HG02970 (cell line): ENCODE data around the gene DEFB123.
"Not testable (repeated sequence)": the region's sequence is repeated elsewhere in the genome, so short reads cannot be mapped to it uniquely, and the experiment has no call there.

Experiments used
- ATAC-seq: cut with Tn5 transposase; IDR thresholded peaks from one replicate; pipeline ENCODE4 v1.9.1; 2021; ENCODE audit warnings: mild to moderate bottlenecking, moderate library complexity, moderate number of reproducible peaks; ENCODE audit not compliant: unreplicated experiment, low FRiP score

The DEFB123 gene

GRCh38 chr20:31440012-31440659, at the start of gene DEFB123:
TSS of gene DEFB123 (plus strand) at chr20:31440632. CDS start at chr20:31440699, 67 bp downstream.
- ATAC-seq = no peak

GRCh38 chr20:31392836-31393235, 47.6 kb upstream of the DEFB123 start:
- ATAC-seq = no peak

GRCh38 chr20:31394900-31395299, 45.5 kb upstream of the DEFB123 start:
- no peak for ATAC-seq

GRCh38 chr20:31403886-31404285, 36.5 kb upstream of the DEFB123 start:
- ATAC-seq = no peak

- no peak for ATAC-seq
These were observed 34.3 kb upstream of the DEFB123 start, which contains the start of gene DEFB121 for GRCh38 chr20:31406115-31406514. TSS of gene DEFB121 (minus strand) at chr20:31406215. CDS start at chr20:31406152, 63 bp downstream.

- no peak for ATAC-seq
These were observed 30.4 kb upstream of the DEFB123 start for GRCh38 chr20:31410011-31410410.

- ATAC-seq = no peak
These were observed 26.1 kb upstream of the DEFB123 start for GRCh38 chr20:31414381-31414780.

- ATAC-seq = no peak
These were observed 24.8 kb upstream of the DEFB123 start for GRCh38 chr20:31415653-31416052.

GRCh38 chr20:31418307-31418706, 22.1 kb upstream of the DEFB123 start:
- ATAC-seq = no peak

- ATAC-seq = no peak
These were observed 14.6 kb upstream of the DEFB123 start for GRCh38 chr20:31425797-31426196.

- ATAC-seq = not testable (repeated sequence)
These were observed 13.4 kb upstream of the DEFB123 start for GRCh38 chr20:31426891-31427551.

- not testable (repeated sequence) for ATAC-seq
These were observed 12.9 kb upstream of the DEFB123 start for GRCh38 chr20:31427576-31427975.

- no peak for ATAC-seq
These were observed 9.8 kb upstream of the DEFB123 start for GRCh38 chr20:31430568-31431115.

- ATAC-seq = no peak
These were observed 5.8 kb downstream of the DEFB123 start for GRCh38 chr20:31446084-31446819.

- no peak for ATAC-seq
These were observed 9.3 kb downstream of the DEFB123 start for GRCh38 chr20:31449511-31450414.

GRCh38 chr20:31452575-31452974, 12.1 kb downstream of the DEFB123 start:
- ATAC-seq = no peak

- ATAC-seq = no peak
These were observed 13.9 kb downstream of the DEFB123 start for GRCh38 chr20:31454361-31454760.

- not testable (repeated sequence) for ATAC-seq
These were observed 30.5 kb downstream of the DEFB123 start for GRCh38 chr20:31470946-31471345.

GRCh38 chr20:31472395-31473330, 32.2 kb downstream of the DEFB123 start:
- ATAC-seq = no peak
